Lower lobe of right lung (tissue), 2 donors: ENCODE results near the gene METTL2A. TPM values are rescaled to one million over a fixed set of nuclear protein-coding genes. Genes with fewer than 3 reads are reported as not detected.
"Not testable (repeated sequence)": the region's sequence is repeated elsewhere in the genome, so short reads cannot be mapped to it uniquely, and the experiment has no call there.

Experiments used
- ATAC-seq, 2 donors: fragments of 200-7000 bp; cut with Tn5 transposase; one replicate each; pipeline ENCODE4 v1.9.1; 2020 to 2022; ENCODE audit warnings: mild to moderate bottlenecking in 2 of 2, moderate library complexity in 2 of 2
- DNase-seq: peaks from one replicate; pipeline ENCODE4 v3.0.0-alpha.2; 2020
- H3K27ac ChIP-seq: fragments of 200-600 bp; one replicate; pipeline ENCODE4 v1.8.0; 2022
- H3K27me3 ChIP-seq: fragments of 200-600 bp; one replicate; pipeline ENCODE4 v1.8.0; 2022; ENCODE audit warnings: low read depth
- H3K36me3 ChIP-seq: fragments of 200-600 bp; one replicate; pipeline ENCODE4 v1.8.0; 2022; ENCODE audit warnings: mild to moderate bottlenecking
- H3K4me1 ChIP-seq: fragments of 200-600 bp; one replicate; pipeline ENCODE4 v1.8.0; 2022
- H3K4me3 ChIP-seq: fragments of 200-600 bp; one replicate; pipeline ENCODE4 v1.8.0; 2022; ENCODE audit warnings: mild to moderate bottlenecking
- H3K9me3 ChIP-seq: fragments of 200-600 bp; one replicate; pipeline ENCODE4 v1.8.0; 2022
- CTCF ChIP-seq: fragments of 200-600 bp; IDR thresholded peaks from one replicate; pipeline ENCODE4 v1.8.0; 2022; ENCODE audit warnings: antibody characterized with exemption, mild to moderate bottlenecking
- intact Hi-C: fragments of 100-400 bp; cut with DNase I; formaldehyde crosslinking; loops from one replicate; pipeline ENCODE4 v1.11.0; 2022
- long read RNA-seq: library from polyadenylated mRNA; unstranded; transcript quantifications from one replicate; pipeline ENCODE4 v2.0.0, GENCODE V29; 2021
- total RNA-seq: library from RNA; stranded (reverse); fragmentation: NEBNext Ultra II Directional; extraction: Animal tissue kit (Norgen Biotek cat#: 25700); gene quantifications from one replicate; pipeline ENCODE4 v1.2.1, GENCODE V29; 2021
- donor health status: DM: no; HTN: yes; CAD: no; lungs with severe emphysema.

METTL2A gene, protein sequence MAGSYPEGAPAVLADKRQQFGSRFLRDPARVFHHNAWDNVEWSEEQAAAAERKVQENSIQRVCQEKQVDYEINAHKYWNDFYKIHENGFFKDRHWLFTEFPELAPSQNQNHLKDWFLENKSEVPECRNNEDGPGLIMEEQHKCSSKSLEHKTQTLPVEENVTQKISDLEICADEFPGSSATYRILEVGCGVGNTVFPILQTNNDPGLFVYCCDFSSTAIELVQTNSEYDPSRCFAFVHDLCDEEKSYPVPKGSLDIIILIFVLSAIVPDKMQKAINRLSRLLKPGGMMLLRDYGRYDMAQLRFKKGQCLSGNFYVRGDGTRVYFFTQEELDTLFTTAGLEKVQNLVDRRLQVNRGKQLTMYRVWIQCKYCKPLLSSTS
- total RNA-seq: 17.9 TPM
- long read RNA-seq, transcript METTL2A-201 (9 exons, 2,537 nt): major isoform, 10 of 22 reads
- long read RNA-seq, transcript METTL2A-202 (8 exons, 1,556 nt): minor isoform, 8 of 22 reads
- long read RNA-seq, partial matches to known transcripts: 1 of 22 reads
- long read RNA-seq, other reads (novel, unspliced or antisense): 3 of 22 reads

DNA sequence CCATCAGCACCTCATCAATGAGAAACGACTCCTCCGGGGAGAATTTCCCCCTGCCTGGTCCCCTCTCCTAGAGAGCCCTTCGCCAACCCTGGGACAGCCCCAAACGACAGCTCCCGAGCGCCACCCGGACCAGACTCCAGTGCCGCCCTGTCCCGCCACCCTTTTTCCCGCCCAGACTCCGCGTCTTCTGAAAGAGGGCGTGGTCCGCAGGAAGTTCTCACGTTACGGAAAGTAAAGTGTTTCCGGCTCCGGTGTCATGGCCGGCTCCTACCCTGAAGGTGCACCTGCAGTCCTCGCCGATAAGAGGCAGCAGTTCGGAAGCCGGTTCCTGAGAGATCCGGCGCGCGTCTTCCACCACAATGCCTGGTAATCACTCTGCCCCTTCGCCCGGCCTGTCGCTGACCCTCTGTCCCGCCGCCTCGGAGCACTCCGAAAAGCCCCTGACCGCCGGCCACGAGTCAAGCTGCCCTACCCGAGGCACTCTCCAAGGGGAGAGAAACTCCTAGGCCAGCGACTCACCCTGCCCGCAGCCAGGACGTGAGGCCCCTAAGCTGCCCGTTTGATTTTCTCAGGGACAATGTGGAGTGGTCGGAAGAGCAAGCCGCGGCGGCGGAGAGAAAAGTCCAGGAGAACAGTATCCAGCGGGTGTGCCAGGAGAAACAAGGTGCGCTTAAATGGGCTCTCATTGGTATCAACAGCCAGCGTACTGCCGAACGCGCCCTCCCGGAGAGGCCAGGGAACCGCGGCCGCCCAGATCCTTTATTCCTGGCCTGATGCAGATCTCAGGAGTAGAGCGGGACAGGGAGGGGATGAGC lies at the start of gene METTL2A:
Gene METTL2A, plus strand, starts transcription at position 251 of the 815 bp plus-strand sequence. Its CDS starts 6 bp downstream, at position 257.
- H3K27me3 ChIP-seq, H3K9me3 ChIP-seq, intact Hi-C loops: not testable (repeated sequence)
- H3K4me1 ChIP-seq: peaks cover 14% of the 10 kb centered on the region
- ATAC-seq (peak; percentile 96 to 98), DNase-seq (peak; percentile 90)
- peak within 1 kb of the TSS; percentile 75 for H3K4me3 ChIP-seq
- H3K36me3 ChIP-seq: peaks cover 22% of the 10 kb centered on the region
- H3K27ac ChIP-seq: peak within 1 kb of the TSS; percentile 72
- peak; percentile 38 for TF ChIP-seq CTCF

DNA sequence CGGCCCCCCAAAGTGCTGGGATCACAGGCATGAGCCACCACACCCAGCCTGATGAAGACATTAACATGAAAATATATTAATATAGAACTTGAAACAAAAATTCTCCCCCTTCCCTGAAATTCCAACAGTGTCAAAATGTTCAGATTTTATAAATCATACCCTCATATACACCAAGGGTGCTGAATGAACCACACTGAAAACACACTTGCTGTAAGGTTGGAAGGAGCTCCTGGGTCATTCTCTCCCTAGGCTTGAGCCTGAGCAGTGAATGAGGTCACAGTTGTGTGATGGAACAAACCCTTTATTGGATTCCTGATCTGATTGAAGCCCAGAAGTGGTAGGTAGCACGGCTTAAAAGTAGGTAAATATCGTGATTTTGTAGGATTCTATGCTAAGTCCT lies 43.4 kb upstream of the METTL2A start, which contains the start of gene EFCAB3:
Gene EFCAB3, plus strand, starts transcription at position 301 of the 400 bp plus-strand sequence. CDS start 2,427 bp downstream, outside the sequence.
- Histone ChIP-seq H3K36me3 (no peaks in the 10 kb centered on the region), H3K27me3 (no peaks in the 10 kb centered on the region), H3K4me1 (no peaks in the 10 kb centered on the region), H3K9me3 (no peaks in the 10 kb centered on the region), H3K4me3 (no peak within 1 kb of the TSS), H3K27ac (no peak within 1 kb of the TSS)
- ATAC-seq: no peak
- TF ChIP-seq CTCF: no peak
- no peak for DNase-seq
- intact Hi-C loops: no loop called here

GRCh38 chr17:62381561-62381960 lies 42.1 kb upstream of the METTL2A start:
- Histone ChIP-seq H3K4me3 (no peak overlapping the region), H3K9me3 (no peaks in the 10 kb centered on the region), H3K27me3 (no peaks in the 10 kb centered on the region), H3K27ac (no peak overlapping the region), H3K4me1 (no peaks in the 10 kb centered on the region), H3K36me3 (no peaks in the 10 kb centered on the region)
- no peak for DNase-seq
- no peak for TF ChIP-seq CTCF
- no peak for ATAC-seq
- intact Hi-C loops: no loop called here

GRCh38 chr17:62388856-62389255 lies 34.8 kb upstream of the METTL2A start:
- H3K9me3 ChIP-seq: no peaks in the 10 kb centered on the region
- no peak for TF ChIP-seq CTCF
- no peak overlapping the region for H3K4me3 ChIP-seq
- no peak for ATAC-seq
- intact Hi-C loops: no loop called here
- H3K27me3 ChIP-seq: peaks cover 2% of the 10 kb centered on the region
- H3K36me3 ChIP-seq: no peaks in the 10 kb centered on the region
- H3K27ac ChIP-seq: no peak overlapping the region
- no peak for DNase-seq
- no peaks in the 10 kb centered on the region for H3K4me1 ChIP-seq

- DNase-seq: no peak
- no peaks in the 10 kb centered on the region for H3K4me1 ChIP-seq
- no peak overlapping the region for H3K4me3 ChIP-seq
- no peaks in the 10 kb centered on the region for H3K36me3 ChIP-seq
- intact Hi-C loops: no loop called here
- no peak overlapping the region for H3K27ac ChIP-seq
- no peak for ATAC-seq
- no peaks in the 10 kb centered on the region for H3K9me3 ChIP-seq
- no peak for TF ChIP-seq CTCF
- H3K27me3 ChIP-seq: peaks cover 4% of the 10 kb centered on the region
Observed at GRCh38 chr17:62392908-62393307, 30.8 kb upstream of the METTL2A start.
